SK-N-SH (cell line): Measurements from ENCODE around the gene ZNF24. TPM values are rescaled to one million over a fixed set of nuclear protein-coding genes. Genes with fewer than 3 reads are reported as not detected.

Source experiments
- CTCF ChIA-PET: fragments of 300-600, 350-600 bp; formaldehyde crosslinking; extraction: SDS; loops from one replicate; lab custom pipeline; 2021; lab: Yijun Ruan, JAX
- POLR2A ChIA-PET: fragments of 350-600 bp; sonication (Branson Sonifier 250); formaldehyde crosslinking; extraction: SDS; loops from one replicate; lab custom pipeline; 2020; ENCODE audit warnings: antibody characterized with exemption, inconsistent platforms; lab: Yijun Ruan, JAX
- DNase-seq: peaks from one replicate; pipeline ENCODE4 v3.0.0; 2012
- H2AFZ ChIP-seq: fragments of 200-600 bp; sonication (generic); 2 replicates; pipeline ENCODE4 v1.8.1; 2016; ENCODE audit warnings: antibody characterized with exemption, mild to moderate bottlenecking, low read depth
- H3F3A ChIP-seq: fragments of 200-600 bp; sonication (generic); replicated peaks from 2 replicates; pipeline ENCODE3; 2016; ENCODE audit warnings: antibody characterized with exemption, mild to moderate bottlenecking; ENCODE audit not compliant: insufficient read depth
- H3K27ac ChIP-seq, 2 experiments: fragments of 200-500 bp in 1 of 2; fragments of 200-600 bp in 1 of 2; sonication (Bioruptor generic) in 1 of 2; sonication (generic), shearing (Covaris generic) in 1 of 2; 2 replicates each; pipeline versions ENCODE4 v1.5.1 to v1.6.1; 2014 to 2016; ENCODE audit warnings: low read depth in 2 of 2, inconsistent platforms in 1 of 2, low read length in 1 of 2, mild to moderate bottlenecking in 1 of 2, mixed read lengths in 1 of 2
- H3K27me3 ChIP-seq: fragments of 200-600 bp; sonication (generic), shearing (Covaris generic); 2 replicates; pipeline ENCODE4 v1.6.1; 2016; ENCODE audit warnings: mixed run types; ENCODE audit not compliant: insufficient read depth
- H3K36me3 ChIP-seq, 2 experiments: fragments of 200-500 bp in 1 of 2; fragments of 200-600 bp in 1 of 2; sonication (Bioruptor generic) in 1 of 2; sonication (generic) in 1 of 2; replicated peaks in 1 of 2; 2 replicates each; pipeline versions ENCODE3 to v1.5.1; 2014 to 2016; ENCODE audit warnings: low read length in 1 of 2, mild to moderate bottlenecking in 1 of 2; ENCODE audit not compliant: insufficient read depth in 2 of 2, control insufficient read depth in 1 of 2
- H3K4me1 ChIP-seq, 2 experiments: fragments of 200-500 bp in 1 of 2; fragments of 200-600 bp in 1 of 2; sonication (Bioruptor generic) in 1 of 2; sonication (generic), shearing (Covaris generic) in 1 of 2; 2 replicates each; pipeline versions ENCODE4 v1.5.1 to v1.6.1; 2014 to 2016; ENCODE audit warnings: low read depth in 1 of 2, low read length in 1 of 2, mixed run types in 1 of 2; ENCODE audit not compliant: insufficient read depth in 2 of 2, control insufficient read depth in 1 of 2
- H3K4me2 ChIP-seq: fragments of 200-600 bp; sonication (generic), shearing (Covaris generic); 2 replicates; pipeline ENCODE4 v1.6.1; 2017; ENCODE audit warnings: mixed run types
- H3K4me3 ChIP-seq, 2 experiments: fragments of 200-500 bp in 1 of 2; fragments of 200-600 bp in 1 of 2; sonication (Bioruptor generic) in 1 of 2; sonication (generic), shearing (Covaris generic) in 1 of 2; 2 replicates each; pipeline versions ENCODE4 v1.5.1 to v1.8.1; 2014 to 2016; ENCODE audit warnings: low read depth in 2 of 2, inconsistent platforms in 1 of 2, low read length in 1 of 2, mild to moderate bottlenecking in 1 of 2, mixed read lengths in 1 of 2, moderate library complexity in 1 of 2
- H3K79me2 ChIP-seq: fragments of 200-600 bp; sonication (generic); 2 replicates; pipeline ENCODE4 v1.8.1; 2017; ENCODE audit warnings: mild to moderate bottlenecking; ENCODE audit not compliant: insufficient read depth
- H3K9ac ChIP-seq: fragments of 200-600 bp; sonication (generic); 2 replicates; pipeline ENCODE4 v1.6.1; 2017; ENCODE audit warnings: mixed run types
- H3K9me2 ChIP-seq: fragments of 200-600 bp; sonication (generic); 2 replicates; pipeline ENCODE4 v1.6.1; 2017; ENCODE audit warnings: mixed run types
- H3K9me3 ChIP-seq: fragments of 200-600 bp; sonication (generic); 2 replicates; pipeline ENCODE4 v1.6.1; 2017; ENCODE audit warnings: mixed run types, mild to moderate bottlenecking, moderate library complexity
- H4K20me1 ChIP-seq: fragments of 200-600 bp; sonication (generic); 2 replicates; pipeline ENCODE4 v1.6.1; 2017; ENCODE audit warnings: mild to moderate bottlenecking, mixed run types; ENCODE audit not compliant: insufficient read depth
- CTCF ChIP-seq: fragments of 200-600 bp; sonication (generic); IDR thresholded peaks from 2 replicates; pipeline ENCODE4 v1.6.1; 2017; ENCODE audit warnings: antibody characterized with exemption, mild to moderate bottlenecking, moderate library complexity
- EZH2phosphoT487 ChIP-seq: fragments of 200-600 bp; sonication (generic); IDR thresholded peaks from 2 replicates; pipeline ENCODE4 v1.6.1; 2017; ENCODE audit warnings: low read depth, mixed run types, mild to moderate bottlenecking, antibody characterized with exemption, moderate library complexity, borderline replicate concordance
- FOSL2 ChIP-seq: IDR thresholded peaks from 2 replicates; pipeline ENCODE4 v1.4.0; 2012; ENCODE audit warnings: low read depth, mild to moderate bottlenecking, moderate library complexity, borderline replicate concordance
- FOXJ3 ChIP-seq: sonication (generic); formaldehyde crosslinking; IDR thresholded peaks from 2 replicates; pipeline ENCODE4 v1.5.1; 2020; ENCODE audit warnings: mild to moderate bottlenecking, missing genetic modification reagents
- GATA2 ChIP-seq: sonication (generic); formaldehyde crosslinking; IDR thresholded peaks from 2 replicates; pipeline ENCODE4 v1.5.0; 2020; ENCODE audit warnings: mild to moderate bottlenecking, missing genetic modification reagents
- JUND ChIP-seq: IDR thresholded peaks from 2 replicates; pipeline ENCODE4 v1.4.0; 2012
- MXI1 ChIP-seq: IDR thresholded peaks from 2 replicates; pipeline ENCODE4 v1.6.1; 2012; ENCODE audit warnings: mild to moderate bottlenecking, low read depth, low read length, improper control_type of control experiment
- NFIC ChIP-seq: IDR thresholded peaks from 2 replicates; pipeline ENCODE4 v1.4.0; 2012; ENCODE audit warnings: borderline replicate concordance
- NRF1 ChIP-seq: IDR thresholded peaks from 2 replicates; pipeline ENCODE4 v1.6.1; 2012; ENCODE audit warnings: low read depth, mild to moderate bottlenecking, low read length
- PBX3 ChIP-seq: IDR thresholded peaks from 2 replicates; pipeline ENCODE4; 2012
- POLR2AphosphoS5 ChIP-seq: IDR thresholded peaks from 2 replicates; pipeline ENCODE4 v1.6.1; 2012; ENCODE audit warnings: low read depth, low read length
- RCOR1 ChIP-seq: fragments of 150-350 bp; IDR thresholded peaks from 2 replicates; pipeline ENCODE4 v1.6.1; 2017; ENCODE audit warnings: antibody characterized with exemption, low read length
- SMC3 ChIP-seq: IDR thresholded peaks from 2 replicates; pipeline ENCODE4 v1.6.1; 2012; ENCODE audit warnings: low read depth, low read length, improper control_type of control experiment
- TAF1 ChIP-seq: IDR thresholded peaks from 2 replicates; pipeline ENCODE4 v1.6.1; 2012; ENCODE audit warnings: low read depth, mild to moderate bottlenecking, low read length, moderate library complexity, borderline replicate concordance
- TEAD4 ChIP-seq: IDR thresholded peaks from 2 replicates; pipeline ENCODE4 v1.4.0; 2012; ENCODE audit warnings: mild to moderate bottlenecking, borderline replicate concordance; ENCODE audit not compliant: insufficient read depth
- YY1 ChIP-seq: IDR thresholded peaks from 2 replicates; pipeline ENCODE4 v1.4.0; 2012; ENCODE audit warnings: low read depth, mild to moderate bottlenecking
- WGBS: methylation state at CpG from one replicate; pipeline ENCODE4 v1.1.6; 2017; ENCODE audit warnings: low lambda C conversion rate; 5-methylcytosine and 5-hydroxymethylcytosine counted together
- polyA plus RNA-seq, 3 experiments: library from polyadenylated mRNA; depleted of rRNA; stranded (reverse); fragments of >200 nt; gene quantifications; 2 replicates each; pipeline ENCODE4 v1.2.3, GENCODE V29; 2012
- TF ChIP-seq, protein P1 (sequence below): IDR thresholded peaks from 2 replicates; pipeline ENCODE4 v1.4.0; 2012; ENCODE audit warnings: low read depth, borderline replicate concordance
- TF ChIP-seq, protein P2 (sequence below): fragments of 150-350 bp; IDR thresholded peaks from 2 replicates; pipeline ENCODE4 v1.6.1; 2017; ENCODE audit warnings: antibody characterized with exemption, low read length, low read depth, borderline replicate concordance

ZNF24 gene
- polyA plus RNA-seq, 1 of the 3 experiments (the other 2 are of a cell fraction) = 6.9 TPM

DNA sequence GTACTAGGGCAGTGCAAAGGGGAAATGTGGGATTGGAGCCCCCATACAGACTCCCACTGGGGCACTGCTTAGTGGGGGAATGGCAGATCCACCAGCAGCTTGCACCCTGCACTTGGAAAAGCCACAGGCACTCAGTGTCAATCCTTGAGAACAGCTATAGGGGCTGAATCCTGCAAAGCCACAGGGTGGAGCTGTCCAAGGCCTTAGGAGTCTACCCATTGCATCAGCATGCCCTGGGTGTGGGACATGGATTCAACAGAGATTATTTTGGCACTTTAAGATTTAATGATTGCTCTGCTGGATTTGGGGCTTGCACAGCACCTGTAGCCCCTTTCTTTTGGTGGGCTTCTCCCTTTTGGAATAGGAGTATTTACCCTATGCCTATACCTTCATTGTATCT is 8.6 kb upstream of the ZNF24 start:
- Histone ChIP-seq H2AFZ (no peak overlapping the region), H3F3A (no peaks in the 10 kb centered on the region), H4K20me1 (no peaks in the 10 kb centered on the region), H3K27me3 (no peaks in the 10 kb centered on the region), H3K9me2 (no peaks in the 10 kb centered on the region), H3K4me1 (peaks cover 0 to 2% of the 10 kb centered on the region in 2 experiments; a peak in 1 of 4 replicates), H3K4me3 (no peak overlapping the region), H3K9ac (no peak overlapping the region), H3K9me3 (no peaks in the 10 kb centered on the region), H3K36me3 (no peaks in the 10 kb centered on the region), H3K4me2 (no peak overlapping the region), H3K79me2 (no peaks in the 10 kb centered on the region), H3K27ac (no peak overlapping the region)
- no peak for DNase-seq
- POLR2A ChIA-PET = no interaction called here
- TF ChIP-seq JUND (no peak), POLR2AphosphoS5 (no peak), MXI1 (no peak), TEAD4 (no peak), GATA2 (no peak), FOSL2 (no peak), NRF1 (no peak), RCOR1 (no peak), TAF1 (no peak), SMC3 (no peak), NFIC (no peak), PBX3 (no peak), YY1 (no peak), CTCF (no peak)
- TF ChIP-seq, protein P1, sequence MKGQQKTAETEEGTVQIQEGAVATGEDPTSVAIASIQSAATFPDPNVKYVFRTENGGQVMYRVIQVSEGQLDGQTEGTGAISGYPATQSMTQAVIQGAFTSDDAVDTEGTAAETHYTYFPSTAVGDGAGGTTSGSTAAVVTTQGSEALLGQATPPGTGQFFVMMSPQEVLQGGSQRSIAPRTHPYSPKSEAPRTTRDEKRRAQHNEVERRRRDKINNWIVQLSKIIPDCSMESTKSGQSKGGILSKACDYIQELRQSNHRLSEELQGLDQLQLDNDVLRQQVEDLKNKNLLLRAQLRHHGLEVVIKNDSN = no peak
- CTCF ChIA-PET = no interaction called here

GRCh38 chr18:35352283-35352682 is 8.1 kb upstream of the ZNF24 start:
- no peak overlapping the region for H3K27ac ChIP-seq
- ChIA-PET CTCF (no interaction called here), POLR2A (no interaction called here)
- no peaks in the 10 kb centered on the region for H3K27me3 ChIP-seq
- H3K79me2 ChIP-seq = no peaks in the 10 kb centered on the region
- H3K9ac ChIP-seq = no peak overlapping the region
- H3K4me3 ChIP-seq = no peak overlapping the region
- H3K36me3 ChIP-seq = no peaks in the 10 kb centered on the region
- H3K9me3 ChIP-seq = no peaks in the 10 kb centered on the region
- 5% methylated on average over 2 of the region's 2 CpGs for WGBS
- H3K9me2 ChIP-seq = no peaks in the 10 kb centered on the region
- TF ChIP-seq, protein P1 = no peak
- no peak for TF ChIP-seq FOXJ3 (CRISPR knock-in tag)
- TF ChIP-seq, protein P2, sequence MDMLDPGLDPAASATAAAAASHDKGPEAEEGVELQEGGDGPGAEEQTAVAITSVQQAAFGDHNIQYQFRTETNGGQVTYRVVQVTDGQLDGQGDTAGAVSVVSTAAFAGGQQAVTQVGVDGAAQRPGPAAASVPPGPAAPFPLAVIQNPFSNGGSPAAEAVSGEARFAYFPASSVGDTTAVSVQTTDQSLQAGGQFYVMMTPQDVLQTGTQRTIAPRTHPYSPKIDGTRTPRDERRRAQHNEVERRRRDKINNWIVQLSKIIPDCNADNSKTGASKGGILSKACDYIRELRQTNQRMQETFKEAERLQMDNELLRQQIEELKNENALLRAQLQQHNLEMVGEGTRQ = no peak
- TF ChIP-seq EZH2phosphoT487 = no peak
- peaks cover 0 to 2% of the 10 kb centered on the region in 2 experiments; a peak in 1 of 4 replicates for H3K4me1 ChIP-seq
- DNase-seq = no peak
- H4K20me1 ChIP-seq = no peaks in the 10 kb centered on the region
- H3F3A ChIP-seq = no peaks in the 10 kb centered on the region
- H3K4me2 ChIP-seq = no peak overlapping the region
- no peak overlapping the region for H2AFZ ChIP-seq
